Ovary (tissue), 9 donors: Measurements from ENCODE around the gene LMOD1. TPM values are rescaled to one million over a fixed set of nuclear protein-coding genes. Genes with fewer than 3 reads are reported as not detected.

ENCODE experiments used
- DNase-seq, 5 donors: peaks; one replicate each; pipeline ENCODE4 v3.0.0-alpha.2; 2019 to 2020
- H3K27ac ChIP-seq, 2 donors: fragments of 200-600 bp; one replicate each; pipeline versions ENCODE4 v1.5.1 to v1.8.0; 2019 to 2022
- H3K27me3 ChIP-seq: fragments of 200-600 bp; one replicate; pipeline ENCODE4 v1.8.0; 2022
- H3K36me3 ChIP-seq: fragments of 200-600 bp; sonication (generic); one replicate; pipeline ENCODE4 v1.5.1; 2019
- H3K4me1 ChIP-seq: one replicate; pipeline ENCODE4 v1.8.1; 2013; ENCODE audit warnings: mild to moderate bottlenecking, moderate library complexity; ENCODE audit not compliant: insufficient read depth
- H3K4me3 ChIP-seq: fragments of 200-600 bp; sonication (generic); one replicate; pipeline ENCODE4 v1.5.1; 2017
- H3K9me3 ChIP-seq, 2 donors: fragments of 200-600 bp in 1 of 2; sonication (generic) in 1 of 2; one replicate each; pipeline versions ENCODE4 v1.5.1 to v1.8.1; 2013 to 2019; ENCODE audit warnings: mild to moderate bottlenecking in 1 of 2, moderate library complexity in 1 of 2
- EP300 ChIP-seq: sonication (generic); formaldehyde crosslinking; IDR thresholded peaks from one replicate; pipeline ENCODE4 v1.6.1; 2017; ENCODE audit warnings: antibody characterized with exemption
- POLR2A ChIP-seq: fragments of 450-650 bp; IDR thresholded peaks from one replicate; pipeline ENCODE4 v1.6.1; 2017; ENCODE audit warnings: antibody characterized with exemption, mild to moderate bottlenecking, moderate library complexity
- WGBS, 3 donors: extraction: QIAGEN DNeasy Blood & Tissue Kit in 1 of 3; methylation state at CpG; one replicate each; pipeline versions ENCODE4 v1.1.5 to v1.1.7; 2013 to 2017; 5-methylcytosine and 5-hydroxymethylcytosine counted together
- intact Hi-C, 4 donors: fragments of 100-400 bp; cut with DNase I; formaldehyde crosslinking; loops; one replicate each; pipeline versions ENCODE4 v1.11.0 to v1.15.1; 2022 to 2023
- polyA plus RNA-seq, 2 donors: library from polyadenylated mRNA; stranded (reverse); fragments of 200-250 nt in 1 of 2; fragments of 350-450 nt in 1 of 2; fragmentation: Illumina TruSeq in 1 of 2; extraction: RNeasy Lipid Tissue Mini Kit (QIAGEN cat#74804) in 1 of 2; gene quantifications; one replicate each; pipeline ENCODE4 v1.2.3, GENCODE V29; 2013 to 2014
- total RNA-seq, 7 donors: library from RNA; depleted of rRNA in 2 of 7; stranded (reverse); fragments of >200 nt in 2 of 7; fragmentation: NEBNext Ultra II Directional in 3 of 7; extraction: Animal tissue kit (Norgen Biotek cat#: 25700) in 3 of 7; gene quantifications; one replicate each; pipeline versions ENCODE4 v1.1.0 to v1.2.4, GENCODE V29; 2016 to 2023
- TF ChIP-seq, protein P1 (sequence below), 3 donors: fragments of 450-650 bp in 2 of 3; fragments of 200-600 bp in 1 of 3; IDR thresholded peaks; one replicate each; pipeline versions ENCODE4 v1.5.1 to v1.8.0; 2016 to 2022; ENCODE audit warnings: antibody characterized with exemption in 3 of 3, mild to moderate bottlenecking in 1 of 3
- donor health status: DM: no; HTN: no; CAD: no; lungs with moderate emphysema.
- donor health status: DM: no; HTN: no; CAD: no.
- donor health status: Bipolar disorder and iron deficiency.
- donor health status: DM: yes; HTN: yes; CAD: no.
- donor health status: DM: no; HTN: no; CAD: no.
- donor health status: DM: yes; HTN: yes; CAD: no.

LMOD1 gene
- total and polyA plus RNA-seq, 9 donors = 25.6 to 255 (median 92.6) TPM

DNA sequence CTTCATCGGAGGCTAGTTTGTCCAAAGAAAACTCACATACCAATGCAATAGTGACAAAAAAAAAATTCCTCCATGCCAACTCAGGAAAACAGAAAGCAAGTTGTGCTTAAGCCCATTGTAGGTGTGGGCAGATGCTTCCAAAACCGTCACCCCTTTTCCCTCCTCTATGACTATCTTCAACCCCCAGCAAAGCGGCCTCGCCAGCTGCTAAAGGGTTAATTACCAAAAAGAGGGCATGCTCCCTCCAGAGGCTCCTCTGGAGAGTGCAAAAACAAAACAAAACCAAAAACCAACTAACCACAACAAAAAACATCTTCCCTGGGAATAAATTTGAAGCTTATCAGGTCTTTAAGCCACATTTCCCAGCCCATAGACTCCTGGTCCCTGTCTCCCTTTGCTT is 1.2 kb downstream of the LMOD1 start:
- 8 to 13% (median 11%) methylated on average over 4 of the region's 4 CpGs for WGBS, 3 donors
- Histone ChIP-seq H3K4me3 (peak overlapping the region; percentile 75), H3K9me3 (no peaks in the 10 kb centered on the region), H3K36me3 (no peaks in the 10 kb centered on the region), H3K27ac (peak overlapping the region; percentile 29 to 55), H3K27me3 (no peaks in the 10 kb centered on the region), H3K4me1 (peaks cover 13% of the 10 kb centered on the region)
- no peak for DNase-seq
- intact Hi-C loops = loop anchor here in 1 of 4 donors (5.0 kb wide), 1 partner anchor 48 kb away; no protein-coding TSS in a partner anchor
- TF ChIP-seq, protein P1, sequence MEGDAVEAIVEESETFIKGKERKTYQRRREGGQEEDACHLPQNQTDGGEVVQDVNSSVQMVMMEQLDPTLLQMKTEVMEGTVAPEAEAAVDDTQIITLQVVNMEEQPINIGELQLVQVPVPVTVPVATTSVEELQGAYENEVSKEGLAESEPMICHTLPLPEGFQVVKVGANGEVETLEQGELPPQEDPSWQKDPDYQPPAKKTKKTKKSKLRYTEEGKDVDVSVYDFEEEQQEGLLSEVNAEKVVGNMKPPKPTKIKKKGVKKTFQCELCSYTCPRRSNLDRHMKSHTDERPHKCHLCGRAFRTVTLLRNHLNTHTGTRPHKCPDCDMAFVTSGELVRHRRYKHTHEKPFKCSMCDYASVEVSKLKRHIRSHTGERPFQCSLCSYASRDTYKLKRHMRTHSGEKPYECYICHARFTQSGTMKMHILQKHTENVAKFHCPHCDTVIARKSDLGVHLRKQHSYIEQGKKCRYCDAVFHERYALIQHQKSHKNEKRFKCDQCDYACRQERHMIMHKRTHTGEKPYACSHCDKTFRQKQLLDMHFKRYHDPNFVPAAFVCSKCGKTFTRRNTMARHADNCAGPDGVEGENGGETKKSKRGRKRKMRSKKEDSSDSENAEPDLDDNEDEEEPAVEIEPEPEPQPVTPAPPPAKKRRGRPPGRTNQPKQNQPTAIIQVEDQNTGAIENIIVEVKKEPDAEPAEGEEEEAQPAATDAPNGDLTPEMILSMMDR (IDR thresholded peaks at IDR 0.05) = peak in 2 of 3 donors; percentile 31 to 38
- no peak for TF ChIP-seq POLR2A

GRCh38 chr1:201944639-201945038 is 1.7 kb downstream of the LMOD1 start:
- TF ChIP-seq POLR2A = no peak
- TF ChIP-seq, protein P1 (IDR thresholded peaks at IDR 0.05) = no peak
- TF ChIP-seq EP300 = no peak
- intact Hi-C loops = loop anchor here in 3 of 4 donors (5.0 kb wide), 2 partner anchors 37 to 47 kb away; no protein-coding TSS in a partner anchor
- Histone ChIP-seq H3K27ac (peak overlapping the region in 1 of 2 donors; percentile 29), H3K36me3 (no peaks in the 10 kb centered on the region), H3K9me3 (no peaks in the 10 kb centered on the region), H3K4me1 (peaks cover 13% of the 10 kb centered on the region), H3K27me3 (no peaks in the 10 kb centered on the region), H3K4me3 (peak overlapping the region; percentile 75)
- 11 to 35% (median 21%) methylated on average over 3 of the region's 3 CpGs for WGBS, 3 donors
- DNase-seq = no peak

GRCh38 chr1:201944002-201944401 is 2.3 kb downstream of the LMOD1 start:
- WGBS, 3 donors = 44 to 60% (median 49%) methylated on average over 6 of the region's 6 CpGs
- H3K27me3 ChIP-seq = no peaks in the 10 kb centered on the region
- H3K27ac ChIP-seq = peak overlapping the region in 1 of 2 donors; percentile 29
- no peak for DNase-seq
- intact Hi-C loops = loop anchor here in 2 of 4 donors (5.0 kb wide), 2 partner anchors 37 to 47 kb away; no protein-coding TSS in a partner anchor
- no peaks in the 10 kb centered on the region for H3K36me3 ChIP-seq
- H3K4me1 ChIP-seq = peaks cover 13% of the 10 kb centered on the region
- H3K4me3 ChIP-seq = peak overlapping the region; percentile 75
- no peaks in the 10 kb centered on the region for H3K9me3 ChIP-seq
- TF ChIP-seq, protein P1 (IDR thresholded peaks at IDR 0.05) = no peak
- TF ChIP-seq POLR2A = no peak
- TF ChIP-seq EP300 = no peak

- H3K4me1 ChIP-seq = peaks cover 14% of the 10 kb centered on the region
- WGBS, 3 donors = 78 to 91% (median 78%) methylated on average over 1 of the region's 1 CpG
- no peaks in the 10 kb centered on the region for H3K27me3 ChIP-seq
- H3K27ac ChIP-seq = peak overlapping the region in 1 of 2 donors; percentile 26
- H3K9me3 ChIP-seq = no peaks in the 10 kb centered on the region
- TF ChIP-seq EP300 (no peak), POLR2A (no peak)
- TF ChIP-seq, protein P1 (IDR thresholded peaks at IDR 0.05) = no peak
- intact Hi-C loops = loop anchor here in 2 of 4 donors (5.0 kb wide), 2 partner anchors 35 to 45 kb away; no protein-coding TSS in a partner anchor
- peak overlapping the region; percentile 75 for H3K4me3 ChIP-seq
- no peak for DNase-seq
- H3K36me3 ChIP-seq = no peaks in the 10 kb centered on the region
Observed at GRCh38 chr1:201942129-201942495, 4.2 kb downstream of the LMOD1 start.
